ENCODE data around the gene NRSN2.
"Not testable (repeated sequence)": the region's sequence is repeated elsewhere in the genome, so short reads cannot be mapped to it uniquely, and the experiment has no call there.

NRSN2 gene

GRCh38 chr20:328975-329695, 17.8 kb upstream of the NRSN2 start:
- no peak overlapping the region for H3K4me3 ChIP-seq (ENCODE audit: control insufficient read depth, low read depth, low read length)
- DNase-seq (ENCODE audit: low read depth): no peak
- TF ChIP-seq, protein P1, sequence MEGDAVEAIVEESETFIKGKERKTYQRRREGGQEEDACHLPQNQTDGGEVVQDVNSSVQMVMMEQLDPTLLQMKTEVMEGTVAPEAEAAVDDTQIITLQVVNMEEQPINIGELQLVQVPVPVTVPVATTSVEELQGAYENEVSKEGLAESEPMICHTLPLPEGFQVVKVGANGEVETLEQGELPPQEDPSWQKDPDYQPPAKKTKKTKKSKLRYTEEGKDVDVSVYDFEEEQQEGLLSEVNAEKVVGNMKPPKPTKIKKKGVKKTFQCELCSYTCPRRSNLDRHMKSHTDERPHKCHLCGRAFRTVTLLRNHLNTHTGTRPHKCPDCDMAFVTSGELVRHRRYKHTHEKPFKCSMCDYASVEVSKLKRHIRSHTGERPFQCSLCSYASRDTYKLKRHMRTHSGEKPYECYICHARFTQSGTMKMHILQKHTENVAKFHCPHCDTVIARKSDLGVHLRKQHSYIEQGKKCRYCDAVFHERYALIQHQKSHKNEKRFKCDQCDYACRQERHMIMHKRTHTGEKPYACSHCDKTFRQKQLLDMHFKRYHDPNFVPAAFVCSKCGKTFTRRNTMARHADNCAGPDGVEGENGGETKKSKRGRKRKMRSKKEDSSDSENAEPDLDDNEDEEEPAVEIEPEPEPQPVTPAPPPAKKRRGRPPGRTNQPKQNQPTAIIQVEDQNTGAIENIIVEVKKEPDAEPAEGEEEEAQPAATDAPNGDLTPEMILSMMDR (IDR thresholded peaks at IDR 0.05; ENCODE audit: control insufficient read depth, insufficient read depth, low read depth, low read length, missing control alignments): no peak

GRCh38 chr20:329851-330232, 17.1 kb upstream of the NRSN2 start:
- no peak for DNase-seq (ENCODE audit: low read depth)
- H3K4me3 ChIP-seq (ENCODE audit: control insufficient read depth, low read depth, low read length): no peak overlapping the region
- TF ChIP-seq, protein P1 (IDR thresholded peaks at IDR 0.05; ENCODE audit: control insufficient read depth, insufficient read depth, low read depth, low read length, missing control alignments): no peak

DNA sequence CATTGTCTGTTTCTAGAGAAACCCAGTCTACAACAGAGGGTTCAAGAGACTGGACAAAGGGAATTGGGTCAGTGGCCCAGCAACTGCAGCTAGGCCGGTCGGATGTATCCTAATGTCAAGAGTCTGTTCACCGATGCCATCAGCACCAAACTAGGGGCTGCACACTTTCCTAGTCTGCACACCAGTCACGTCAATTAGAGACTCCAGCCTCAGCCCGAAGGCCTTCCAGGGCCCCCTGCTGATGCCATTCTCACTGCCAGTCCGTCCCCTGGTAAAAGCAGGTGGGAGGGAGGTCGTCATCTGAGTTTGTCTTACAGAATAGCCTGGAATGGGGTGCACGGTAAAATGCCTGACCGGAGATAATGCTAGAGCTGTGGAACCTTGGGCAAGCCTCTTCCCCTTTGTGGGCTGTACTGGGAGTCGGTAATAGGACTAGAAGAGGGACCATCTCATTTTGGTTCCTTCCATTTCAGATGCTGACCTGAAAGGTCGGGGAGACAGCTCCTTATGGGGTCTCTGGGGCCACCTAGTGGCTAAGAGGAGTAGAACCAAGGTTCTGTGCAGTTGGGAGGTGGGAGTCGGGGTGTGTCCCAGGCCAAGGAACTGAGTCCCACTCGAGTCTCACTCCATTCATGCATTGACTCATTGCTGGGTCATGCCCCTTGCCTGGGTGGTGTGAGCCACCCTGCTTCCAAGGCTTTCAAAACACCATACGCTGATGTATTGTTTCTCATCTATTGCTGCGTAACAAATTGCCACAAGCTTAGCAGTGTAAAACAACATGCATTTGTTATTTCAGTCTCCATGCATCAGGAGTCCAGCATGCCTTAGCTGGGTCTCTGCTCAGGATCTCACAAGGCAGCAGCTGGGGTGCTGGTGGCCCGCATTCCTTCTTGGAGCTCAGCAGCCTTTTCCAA, 16.4 kb upstream of the NRSN2 start:
- TF ChIP-seq, protein P1 (IDR thresholded peaks at IDR 0.05; ENCODE audit: control insufficient read depth, insufficient read depth, low read depth, low read length, missing control alignments): peak; percentile 91
- DNase-seq (ENCODE audit: low read depth): no peak
- H3K4me3 ChIP-seq (ENCODE audit: control insufficient read depth, low read depth, low read length): no peak overlapping the region

- TF ChIP-seq, protein P1 (IDR thresholded peaks at IDR 0.05; ENCODE audit: control insufficient read depth, insufficient read depth, low read depth, low read length, missing control alignments): no peak
- no peak overlapping the region for H3K4me3 ChIP-seq (ENCODE audit: control insufficient read depth, low read depth, low read length)
- DNase-seq (ENCODE audit: low read depth): no peak
Measured at GRCh38 chr20:334578-334977, 12.3 kb upstream of the NRSN2 start.

- H3K4me3 ChIP-seq (ENCODE audit: control insufficient read depth, low read depth, low read length); DNase-seq (ENCODE audit: low read depth): not testable (repeated sequence)
Measured at GRCh38 chr20:336040-336439, 10.9 kb upstream of the NRSN2 start.

- H3K4me3 ChIP-seq (ENCODE audit: control insufficient read depth, low read depth, low read length): no peak overlapping the region
- TF ChIP-seq, protein P1 (IDR thresholded peaks at IDR 0.05; ENCODE audit: control insufficient read depth, insufficient read depth, low read depth, low read length, missing control alignments): no peak
- DNase-seq (ENCODE audit: low read depth): no peak
Measured at GRCh38 chr20:341682-342081, 5.2 kb upstream of the NRSN2 start.

- TF ChIP-seq, protein P1 (IDR thresholded peaks at IDR 0.05; ENCODE audit: control insufficient read depth, insufficient read depth, low read depth, low read length, missing control alignments): no peak
- DNase-seq (ENCODE audit: low read depth): no peak
- no peak overlapping the region for H3K4me3 ChIP-seq (ENCODE audit: control insufficient read depth, low read depth, low read length)
Measured at GRCh38 chr20:343107-343506, 3.8 kb upstream of the NRSN2 start.

Data from AG09309 (cell line).